Ascending aorta (tissue), 2 donors: ENCODE results near the gene PYHIN1. TPM values are rescaled to one million over a fixed set of nuclear protein-coding genes. Genes with fewer than 3 reads are reported as not detected.

ENCODE experiments used
- DNase-seq, 2 donors: peaks; one replicate each; pipeline ENCODE4 v3.0.0-alpha.2; 2019; ENCODE audit warnings: low spot score in 2 of 2
- H3K27ac ChIP-seq, 2 donors: fragments of 200-600 bp; sonication (generic); one replicate each; pipeline ENCODE4 v1.5.1; 2016 to 2017; ENCODE audit warnings: mild to moderate bottlenecking in 1 of 2
- H3K27me3 ChIP-seq: fragments of 200-600 bp; sonication (generic); one replicate; pipeline ENCODE4 v1.5.1; 2017
- H3K36me3 ChIP-seq, 2 donors: fragments of 200-600 bp; sonication (generic); one replicate each; pipeline ENCODE4 v1.5.1; 2016
- H3K4me1 ChIP-seq, 2 donors: fragments of 200-600 bp; sonication (generic); one replicate each; pipeline ENCODE4 v1.5.1; 2016 to 2017; ENCODE audit warnings: mild to moderate bottlenecking in 1 of 2
- H3K4me3 ChIP-seq, 2 donors: fragments of 200-600 bp; sonication (generic); one replicate each; pipeline ENCODE4 v1.5.1; 2016 to 2017; ENCODE audit warnings: mild to moderate bottlenecking in 1 of 2
- H3K9me3 ChIP-seq, 2 donors: fragments of 200-600 bp; sonication (generic); one replicate each; pipeline ENCODE4 v1.5.1; 2016
- CTCF ChIP-seq, 3 experiments: fragments of 200-600 bp in 2 of 3; fragments of 450-650 bp in 1 of 3; sonication (generic) in 2 of 3; IDR thresholded peaks; one replicate each; pipeline ENCODE4 v1.5.1; 2016 to 2019; ENCODE audit warnings: antibody characterized with exemption in 3 of 3, mild to moderate bottlenecking in 1 of 3, moderate library complexity in 1 of 3
- intact Hi-C: fragments of 100-400 bp; cut with DNase I; formaldehyde crosslinking; loops from one replicate; pipeline ENCODE4 v1.15.1; 2023
- total RNA-seq: library from RNA; depleted of rRNA; stranded (reverse); fragments of >200 nt; gene quantifications from one replicate; pipeline ENCODE4 v1.1.0, GENCODE V29; 2016

PYHIN1 gene
- total RNA-seq, 1 donor from 2014 or later = 2.8 TPM

- DNase-seq = no peak
- intact Hi-C loops = no loop called here
- H3K4me1 ChIP-seq = no peaks in the 10 kb centered on the region
- no peaks in the 10 kb centered on the region for H3K27me3 ChIP-seq
- no peak overlapping the region for H3K27ac ChIP-seq
- H3K36me3 ChIP-seq = no peaks in the 10 kb centered on the region
- H3K4me3 ChIP-seq = no peak overlapping the region
- peaks cover 0 to 5% of the 10 kb centered on the region in 2 donors for H3K9me3 ChIP-seq
- no peak for TF ChIP-seq CTCF (IDR thresholded peaks at IDR 0.05)
Measured at GRCh38 chr1:158924677-158925076, 6.7 kb upstream of the PYHIN1 start.

GRCh38 chr1:158930504-158930903 lies 848 bp upstream of the PYHIN1 start:
- intact Hi-C loops = no loop called here
- Histone ChIP-seq H3K27me3 (no peaks in the 10 kb centered on the region), H3K27ac (no peak overlapping the region), H3K4me1 (no peaks in the 10 kb centered on the region), H3K4me3 (no peak overlapping the region), H3K36me3 (no peaks in the 10 kb centered on the region), H3K9me3 (peaks cover 0 to 5% of the 10 kb centered on the region in 2 donors)
- no peak for DNase-seq
- no peak for TF ChIP-seq CTCF (IDR thresholded peaks at IDR 0.05)

- no peak for TF ChIP-seq CTCF (IDR thresholded peaks at IDR 0.05)
- Histone ChIP-seq H3K4me1 (no peaks in the 10 kb centered on the region), H3K27me3 (no peaks in the 10 kb centered on the region), H3K4me3 (peak overlapping the region in 1 of 2 donors; percentile 17), H3K36me3 (no peaks in the 10 kb centered on the region), H3K27ac (no peak overlapping the region), H3K9me3 (peaks cover 0 to 2% of the 10 kb centered on the region in 2 donors)
- intact Hi-C loops = no loop called here
- no peak for DNase-seq
Measured at GRCh38 chr1:158932171-158932570, 819 bp downstream of the PYHIN1 start.

- Histone ChIP-seq H3K27ac (no peak overlapping the region), H3K27me3 (no peaks in the 10 kb centered on the region), H3K36me3 (no peaks in the 10 kb centered on the region), H3K4me1 (no peaks in the 10 kb centered on the region), H3K4me3 (no peak overlapping the region), H3K9me3 (no peaks in the 10 kb centered on the region)
- intact Hi-C loops = no loop called here
- TF ChIP-seq CTCF (IDR thresholded peaks at IDR 0.05) = no peak
- DNase-seq = no peak
Measured at GRCh38 chr1:158933621-158934020, 2.3 kb downstream of the PYHIN1 start.

GRCh38 chr1:158939180-158939579 lies 7.8 kb downstream of the PYHIN1 start:
- no peak for TF ChIP-seq CTCF (IDR thresholded peaks at IDR 0.05)
- Histone ChIP-seq H3K27me3 (no peaks in the 10 kb centered on the region), H3K9me3 (no peaks in the 10 kb centered on the region), H3K27ac (no peak overlapping the region), H3K36me3 (no peaks in the 10 kb centered on the region), H3K4me3 (no peak overlapping the region), H3K4me1 (no peaks in the 10 kb centered on the region)
- no peak for DNase-seq
- intact Hi-C loops = no loop called here

GRCh38 chr1:158941317-158941716 lies 10.0 kb downstream of the PYHIN1 start:
- no peak for DNase-seq
- no peaks in the 10 kb centered on the region for H3K27me3 ChIP-seq
- no peak for TF ChIP-seq CTCF (IDR thresholded peaks at IDR 0.05)
- H3K9me3 ChIP-seq = no peaks in the 10 kb centered on the region
- no peak overlapping the region for H3K27ac ChIP-seq
- H3K4me1 ChIP-seq = no peaks in the 10 kb centered on the region
- intact Hi-C loops = no loop called here
- no peaks in the 10 kb centered on the region for H3K36me3 ChIP-seq
- no peak overlapping the region for H3K4me3 ChIP-seq
